NCI-H1417 treated with DMSO at 0.1 percent for 48 hours (cell line): ENCODE results near the gene ALPI.
"Not testable (repeated sequence)": the region's sequence is repeated elsewhere in the genome, so short reads cannot be mapped to it uniquely, and the experiment has no call there.

ENCODE experiments used
- DNase-seq: peaks from one replicate; lab custom pipeline; 2025; lab: John Stamatoyannopoulos, UW

Gene ALPI

GRCh38 chr2:232455426-232456255, at the start of gene ALPI:
Gene ALPI, plus strand, starts transcription at chr2:232456153. Its CDS starts 47 bp downstream, at chr2:232456200.
- no peak for DNase-seq

- DNase-seq: no peak
Measured at GRCh38 chr2:232406556-232407310, 49.2 kb upstream of the ALPI start, which contains the start of gene ALPG. Gene ALPG, plus strand, starts transcription at chr2:232406844. Its CDS starts 51 bp downstream, at chr2:232406895.

GRCh38 chr2:232407428-232408150, 48.4 kb upstream of the ALPI start:
- not testable (repeated sequence) for DNase-seq

- DNase-seq: not testable (repeated sequence)
Measured at GRCh38 chr2:232408269-232408668, 47.7 kb upstream of the ALPI start.

GRCh38 chr2:232409617-232410016, 46.3 kb upstream of the ALPI start:
- DNase-seq: not testable (repeated sequence)

GRCh38 chr2:232410238-232410900, 45.6 kb upstream of the ALPI start:
- DNase-seq: no peak

GRCh38 chr2:232411901-232412629, 43.9 kb upstream of the ALPI start:
- DNase-seq: no peak

- DNase-seq: no peak
Measured at GRCh38 chr2:232412986-232413385, 43.0 kb upstream of the ALPI start.

- no peak for DNase-seq
Measured at GRCh38 chr2:232415138-232415690, 40.7 kb upstream of the ALPI start.

- DNase-seq: no peak
Measured at GRCh38 chr2:232415736-232416520, 40.0 kb upstream of the ALPI start.

- DNase-seq: no peak
Measured at GRCh38 chr2:232416521-232417470, 39.2 kb upstream of the ALPI start.

- no peak for DNase-seq
Measured at GRCh38 chr2:232417489-232417888, 38.5 kb upstream of the ALPI start.

GRCh38 chr2:232418056-232418455, 37.9 kb upstream of the ALPI start:
- DNase-seq: no peak

GRCh38 chr2:232418466-232419244, 37.3 kb upstream of the ALPI start:
- DNase-seq: no peak

- no peak for DNase-seq
Measured at GRCh38 chr2:232419245-232420072, 36.5 kb upstream of the ALPI start.

GRCh38 chr2:232420073-232420454, 35.9 kb upstream of the ALPI start:
- no peak for DNase-seq
